Skeletal muscle satellite cell (primary cell): ENCODE data around the gene KRTAP6-3. TPM values are rescaled to one million over a fixed set of nuclear protein-coding genes. Genes with fewer than 3 reads are reported as not detected.

Experiments used
- H3K27me3 ChIP-seq: 2 replicates; pipeline ENCODE4 v1.7.0; 2013; ENCODE audit warnings: low read length; ENCODE audit not compliant: control insufficient read depth, insufficient read depth
- H3K36me3 ChIP-seq: 2 replicates; pipeline ENCODE4 v1.7.0; 2013; ENCODE audit warnings: mild to moderate bottlenecking, control low read depth, low read length; ENCODE audit not compliant: insufficient read depth
- H3K4me1 ChIP-seq: 2 replicates; pipeline ENCODE4 v1.7.0; 2013; ENCODE audit warnings: low read length; ENCODE audit not compliant: control insufficient read depth, insufficient read depth
- H3K4me2 ChIP-seq: 2 replicates; pipeline ENCODE4 v1.7.0; 2013; ENCODE audit warnings: mild to moderate bottlenecking, low read length
- H3K4me3 ChIP-seq: 2 replicates; pipeline ENCODE4 v1.7.0; 2013; ENCODE audit warnings: low read length
- H3K9ac ChIP-seq: 2 replicates; pipeline ENCODE4 v1.7.0; 2013; ENCODE audit warnings: mild to moderate bottlenecking, low read depth, low read length, moderate library complexity
- H3K9me3 ChIP-seq: replicated peaks from 2 replicates; pipeline ENCODE4 v1.7.0; 2013; ENCODE audit warnings: mild to moderate bottlenecking, control low read depth, low read length
- total RNA-seq: library from RNA; depleted of rRNA; stranded (reverse); fragments of >200 nt; gene quantifications from 2 replicates; pipeline ENCODE4 v1.2.3, GENCODE V29; 2012; rRNA removed

Gene KRTAP6-3, protein sequence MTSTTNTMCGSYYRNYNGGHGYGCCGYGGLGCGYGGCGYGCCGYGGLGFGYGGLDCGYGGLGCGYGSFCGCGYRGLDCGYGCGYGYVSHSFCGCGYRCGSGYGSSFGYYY
- not detected in 2 replicates for total RNA-seq

DNA sequence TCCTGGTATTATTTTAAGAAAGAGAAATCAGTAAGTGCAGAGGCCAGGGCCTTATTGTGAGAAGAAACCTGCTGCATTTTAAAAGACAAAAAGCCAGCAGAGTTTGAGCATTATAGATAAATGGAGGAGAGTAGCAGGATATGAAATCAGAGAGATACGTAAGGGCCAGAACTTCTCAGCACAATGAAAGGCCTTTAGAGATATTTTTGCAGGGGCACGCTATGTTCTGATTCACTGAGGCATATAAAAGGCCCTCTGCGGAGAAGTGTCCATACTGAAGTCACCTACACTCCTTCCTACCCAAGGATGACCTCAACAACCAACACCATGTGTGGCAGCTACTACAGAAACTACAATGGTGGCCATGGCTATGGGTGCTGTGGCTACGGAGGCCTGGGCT is at the start of gene KRTAP6-3:
Gene KRTAP6-3, plus strand, starts transcription at position 301 of the 400 bp plus-strand sequence. Its CDS starts 6 bp downstream, at position 307.
- no peak within 1 kb of the TSS for H3K4me3 ChIP-seq
- no peak within 1 kb of the TSS for H3K9ac ChIP-seq
- no peaks in the 10 kb centered on the region for H3K4me1 ChIP-seq
- no peak within 1 kb of the TSS for H3K4me2 ChIP-seq
- no peaks in the 10 kb centered on the region for H3K27me3 ChIP-seq
- H3K9me3 ChIP-seq = peaks cover 13% of the 10 kb centered on the region
- no peaks in the 10 kb centered on the region for H3K36me3 ChIP-seq

DNA sequence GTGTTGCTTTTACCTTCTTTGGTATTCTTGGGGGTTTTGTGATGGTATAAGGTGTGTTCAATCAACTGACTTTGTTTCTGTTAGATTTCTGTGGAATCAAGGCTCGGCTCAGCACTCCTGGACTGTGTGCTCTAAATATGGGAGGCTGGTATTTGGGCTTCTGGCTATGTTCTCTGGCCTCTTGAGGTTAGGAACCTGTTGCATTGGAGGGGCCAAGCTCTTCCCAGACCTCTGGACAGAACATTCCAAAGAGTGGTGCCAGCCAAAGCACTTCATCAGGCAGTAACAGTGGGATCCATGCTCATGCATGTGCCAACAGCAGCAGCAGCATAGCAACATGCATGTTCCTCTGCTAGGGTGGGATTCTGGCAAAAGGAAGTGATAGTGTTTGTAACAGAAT is 39.5 kb upstream of the KRTAP6-3 start:
- Histone ChIP-seq H3K9ac (no peak overlapping the region), H3K4me2 (no peak overlapping the region), H3K4me3 (no peak overlapping the region), H3K36me3 (no peaks in the 10 kb centered on the region), H3K9me3 (no peaks in the 10 kb centered on the region), H3K4me1 (no peaks in the 10 kb centered on the region), H3K27me3 (no peaks in the 10 kb centered on the region)

DNA sequence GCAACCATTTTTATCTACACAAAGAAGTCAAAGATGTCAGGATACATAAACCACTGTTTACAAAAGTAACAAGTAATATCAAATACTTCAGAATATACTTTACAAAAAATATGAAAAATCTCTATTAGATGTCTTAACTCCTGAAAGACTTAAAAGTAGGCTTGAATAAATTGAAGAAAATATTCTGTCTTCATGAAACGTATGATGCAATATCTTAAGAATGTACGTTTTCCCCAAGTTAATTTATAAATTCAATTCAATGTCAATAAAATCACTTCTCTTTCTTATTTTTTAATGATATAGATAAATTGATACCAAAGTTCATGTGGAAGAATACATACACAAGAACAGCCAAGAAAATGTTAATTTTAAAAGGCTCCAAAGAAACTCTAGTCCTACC is 37.1 kb upstream of the KRTAP6-3 start:
- Histone ChIP-seq H3K4me3 (no peak overlapping the region), H3K36me3 (no peaks in the 10 kb centered on the region), H3K4me2 (no peak overlapping the region), H3K4me1 (no peaks in the 10 kb centered on the region), H3K27me3 (no peaks in the 10 kb centered on the region), H3K9me3 (peaks cover 5% of the 10 kb centered on the region), H3K9ac (no peak overlapping the region)

DNA sequence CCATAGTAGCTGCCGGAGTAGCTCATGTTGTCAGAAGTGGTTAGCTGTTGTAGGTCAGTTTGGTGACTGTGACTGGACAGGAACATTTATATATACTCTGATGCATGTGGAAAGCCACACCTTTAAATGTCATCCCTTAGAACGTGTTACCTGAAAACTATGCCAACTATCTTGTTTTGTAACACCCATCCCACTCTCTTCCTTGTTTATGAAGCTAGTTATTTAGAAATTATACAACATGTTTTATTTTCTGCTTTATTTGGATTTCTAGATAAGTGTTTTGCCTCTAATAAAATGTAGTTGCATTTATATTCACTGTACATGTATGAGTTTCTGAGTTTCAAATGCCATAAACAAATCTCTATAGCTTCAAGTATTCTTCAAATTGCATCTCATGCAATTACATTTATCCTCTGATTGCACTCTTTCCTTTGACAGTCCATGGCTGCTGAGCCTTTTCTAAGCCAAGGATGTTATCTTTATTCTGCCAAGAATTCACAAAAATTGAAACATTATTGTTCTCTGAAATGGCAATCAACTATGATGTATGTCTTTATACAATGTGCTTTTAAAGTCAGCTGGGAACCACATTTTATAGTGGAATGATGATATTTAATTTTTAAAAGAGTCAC is 30.9 kb upstream of the KRTAP6-3 start, which contains the start of gene KRTAP19-7:
Gene KRTAP19-7, minus strand, starts transcription at position 51 of the 632 bp plus-strand sequence. Its CDS starts 25 bp downstream, at position 26.
- no peak within 1 kb of the TSS for H3K4me3 ChIP-seq
- H3K4me2 ChIP-seq = no peak within 1 kb of the TSS
- no peaks in the 10 kb centered on the region for H3K36me3 ChIP-seq
- no peak within 1 kb of the TSS for H3K9ac ChIP-seq
- peaks cover 8% of the 10 kb centered on the region for H3K9me3 ChIP-seq
- no peaks in the 10 kb centered on the region for H3K27me3 ChIP-seq
- H3K4me1 ChIP-seq = no peaks in the 10 kb centered on the region

DNA sequence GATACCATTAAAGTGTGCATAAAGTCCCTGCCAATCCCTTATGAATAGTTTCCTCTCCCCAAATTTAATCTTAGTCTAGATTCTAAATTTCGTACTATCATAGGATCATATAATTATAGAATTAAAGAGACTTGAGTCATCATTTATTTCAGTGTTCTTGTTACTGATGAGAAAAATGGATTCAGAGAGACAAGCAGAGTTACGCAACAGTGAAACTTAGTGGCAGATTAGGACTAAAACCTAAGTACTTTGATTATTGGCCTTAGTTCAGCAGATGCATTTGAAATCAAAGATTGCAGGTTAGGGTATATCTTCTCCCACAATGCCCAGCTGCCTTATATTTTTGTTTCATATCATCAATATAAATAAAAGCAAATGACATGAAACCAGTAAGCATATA is 30.3 kb upstream of the KRTAP6-3 start:
- no peak overlapping the region for H3K4me3 ChIP-seq
- no peak overlapping the region for H3K9ac ChIP-seq
- H3K4me1 ChIP-seq = no peaks in the 10 kb centered on the region
- H3K27me3 ChIP-seq = no peaks in the 10 kb centered on the region
- H3K36me3 ChIP-seq = no peaks in the 10 kb centered on the region
- no peak overlapping the region for H3K4me2 ChIP-seq
- peaks cover 8% of the 10 kb centered on the region for H3K9me3 ChIP-seq

DNA sequence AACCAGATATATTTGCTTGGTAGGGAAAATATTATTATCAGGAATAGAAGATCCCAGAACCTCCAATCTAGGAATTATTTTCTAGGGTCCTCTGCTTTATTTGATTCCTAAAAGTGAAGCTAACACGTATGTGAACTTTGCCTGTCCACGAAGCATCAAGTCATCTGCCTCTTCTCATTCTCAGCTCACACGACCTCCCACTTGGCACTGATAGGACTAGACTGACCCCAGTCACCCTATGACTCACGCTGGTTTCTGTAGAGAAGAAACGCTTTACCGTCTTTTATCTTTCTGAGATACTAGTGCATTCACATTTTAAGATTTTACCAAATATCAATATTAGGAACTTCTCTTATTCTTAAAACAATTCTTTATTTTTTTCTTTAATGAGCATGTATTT is 29.2 kb upstream of the KRTAP6-3 start:
- no peak overlapping the region for H3K4me3 ChIP-seq
- no peaks in the 10 kb centered on the region for H3K36me3 ChIP-seq
- peaks cover 8% of the 10 kb centered on the region for H3K9me3 ChIP-seq
- H3K4me1 ChIP-seq = no peaks in the 10 kb centered on the region
- H3K9ac ChIP-seq = no peak overlapping the region
- H3K4me2 ChIP-seq = no peak overlapping the region
- no peaks in the 10 kb centered on the region for H3K27me3 ChIP-seq

DNA sequence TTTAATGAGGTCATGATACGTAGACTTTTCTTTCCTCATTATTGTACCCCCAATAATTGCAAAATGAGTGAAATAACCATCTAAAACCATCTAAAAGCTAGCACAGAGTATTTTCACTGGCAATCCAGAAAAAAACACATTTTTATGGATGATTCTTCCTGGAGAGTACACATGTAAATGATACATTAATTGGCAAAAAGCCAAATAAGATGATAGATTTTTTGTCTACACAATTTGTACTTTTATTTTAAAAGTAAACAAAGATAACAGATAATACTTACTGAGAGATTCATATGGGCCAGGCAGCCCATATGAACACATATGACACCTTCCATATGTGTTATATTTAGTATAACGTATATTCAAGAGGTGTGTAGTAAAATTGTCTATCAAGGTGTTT is 28.6 kb upstream of the KRTAP6-3 start:
- Histone ChIP-seq H3K4me1 (no peaks in the 10 kb centered on the region), H3K9me3 (peaks cover 9% of the 10 kb centered on the region), H3K4me2 (no peak overlapping the region), H3K4me3 (no peak overlapping the region), H3K27me3 (no peaks in the 10 kb centered on the region), H3K36me3 (no peaks in the 10 kb centered on the region), H3K9ac (no peak overlapping the region)

DNA sequence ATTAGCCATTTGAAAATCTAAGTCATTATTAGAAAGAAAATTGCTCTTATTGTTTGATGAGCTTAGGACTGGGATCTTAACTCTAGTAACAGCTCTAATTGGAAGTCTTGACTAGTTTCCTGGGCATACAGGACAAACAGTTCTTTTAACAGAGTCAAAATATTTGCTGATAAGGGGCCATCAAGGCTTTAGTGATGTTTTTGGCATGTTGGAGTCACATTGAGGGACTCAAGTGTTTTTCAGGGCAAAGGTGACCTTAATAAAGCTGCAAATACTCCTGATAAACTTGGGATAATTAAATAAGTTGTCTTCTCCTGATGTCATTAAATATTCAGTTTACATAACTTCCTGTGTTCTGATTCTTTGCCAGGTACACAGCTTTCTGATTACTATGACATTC is 24.6 kb upstream of the KRTAP6-3 start:
- Histone ChIP-seq H3K36me3 (no peaks in the 10 kb centered on the region), H3K27me3 (no peaks in the 10 kb centered on the region), H3K9ac (no peak overlapping the region), H3K9me3 (peaks cover 16% of the 10 kb centered on the region), H3K4me3 (no peak overlapping the region), H3K4me2 (no peak overlapping the region), H3K4me1 (no peaks in the 10 kb centered on the region)

DNA sequence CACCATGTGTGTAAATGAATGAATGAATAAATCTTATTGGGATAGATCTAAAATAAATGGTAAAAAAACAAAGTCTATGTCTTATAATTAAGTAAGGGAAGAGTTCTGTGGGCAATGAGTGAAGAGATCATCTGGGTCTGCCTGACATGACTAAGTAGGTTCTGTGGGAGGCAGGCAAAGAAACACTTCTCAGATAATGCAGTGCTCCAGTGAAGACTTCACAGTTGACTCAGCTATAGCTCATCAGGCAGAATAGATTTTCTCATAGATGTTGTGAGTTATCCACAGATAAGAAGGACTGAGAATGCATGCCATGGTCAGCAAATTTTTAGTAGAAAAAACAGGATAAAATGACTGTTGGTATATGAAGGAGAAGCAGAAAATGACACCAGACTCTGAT is 14.5 kb upstream of the KRTAP6-3 start:
- H3K9me3 ChIP-seq = peaks cover 4% of the 10 kb centered on the region
- no peaks in the 10 kb centered on the region for H3K4me1 ChIP-seq
- no peak overlapping the region for H3K4me2 ChIP-seq
- H3K9ac ChIP-seq = no peak overlapping the region
- no peaks in the 10 kb centered on the region for H3K27me3 ChIP-seq
- no peak overlapping the region for H3K4me3 ChIP-seq
- no peaks in the 10 kb centered on the region for H3K36me3 ChIP-seq

DNA sequence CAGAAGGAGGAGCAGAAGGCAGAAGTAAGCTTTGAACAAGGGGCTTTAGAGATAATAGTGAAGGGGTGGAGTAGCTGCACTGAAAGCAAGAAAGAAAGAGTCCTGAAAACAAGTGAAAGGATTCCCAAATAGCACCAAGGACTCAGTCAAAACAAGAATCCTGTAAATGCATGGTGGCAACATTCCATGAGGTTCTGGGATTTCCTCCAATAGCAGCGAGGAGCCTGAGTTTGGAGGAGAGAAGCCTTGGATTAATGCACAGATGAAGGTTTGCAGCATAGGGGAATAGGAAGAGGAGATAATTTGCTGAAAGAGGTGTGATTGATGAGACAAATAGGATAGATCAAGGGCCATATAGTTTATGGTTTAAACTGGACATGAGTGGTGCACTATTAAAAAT is 12.9 kb upstream of the KRTAP6-3 start:
- no peaks in the 10 kb centered on the region for H3K27me3 ChIP-seq
- H3K4me2 ChIP-seq = no peak overlapping the region
- peaks cover 6% of the 10 kb centered on the region for H3K9me3 ChIP-seq
- no peaks in the 10 kb centered on the region for H3K4me1 ChIP-seq
- H3K36me3 ChIP-seq = no peaks in the 10 kb centered on the region
- no peak overlapping the region for H3K4me3 ChIP-seq
- H3K9ac ChIP-seq = no peak overlapping the region

DNA sequence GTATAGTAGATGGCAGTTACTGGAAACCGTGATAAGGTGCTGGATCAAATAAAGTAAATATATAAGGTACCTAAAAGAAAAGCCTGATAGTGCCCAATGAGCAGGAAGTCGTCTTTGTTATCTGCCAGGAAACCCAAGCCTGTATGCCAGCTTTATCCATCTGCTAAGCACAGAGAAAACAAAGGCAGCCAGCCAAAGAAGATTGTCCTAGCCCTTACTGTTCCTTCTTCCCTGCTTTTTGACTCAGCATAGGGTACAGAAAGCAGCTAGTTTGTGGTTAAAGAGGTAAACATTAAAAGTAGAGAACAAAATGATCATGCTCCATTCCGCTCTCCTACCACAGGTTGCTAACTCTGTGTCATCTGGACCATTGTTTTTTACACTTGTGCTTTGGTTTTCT is 12.1 kb upstream of the KRTAP6-3 start:
- Histone ChIP-seq H3K9me3 (peaks cover 11% of the 10 kb centered on the region), H3K27me3 (no peaks in the 10 kb centered on the region), H3K4me3 (no peak overlapping the region), H3K4me1 (no peaks in the 10 kb centered on the region), H3K36me3 (no peaks in the 10 kb centered on the region), H3K4me2 (no peak overlapping the region), H3K9ac (no peak overlapping the region)

DNA sequence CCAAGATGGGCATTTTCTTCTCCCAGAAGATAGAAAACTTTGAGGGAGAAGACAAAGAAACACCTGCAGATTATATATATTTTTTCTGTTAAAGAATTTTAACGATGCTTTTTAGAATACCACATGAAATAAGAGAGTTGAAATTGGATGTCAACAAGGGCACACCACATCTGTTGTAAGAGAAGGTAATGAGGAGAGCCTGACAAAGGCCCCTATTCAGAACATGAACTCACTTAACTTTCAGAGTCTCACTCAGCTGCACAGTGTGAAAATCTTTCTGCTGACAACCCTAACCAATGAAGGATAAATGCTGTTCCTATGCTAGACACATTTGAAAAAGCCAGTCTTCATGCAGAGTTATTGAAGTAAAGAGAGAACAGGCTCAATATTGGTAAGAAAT is 9.4 kb upstream of the KRTAP6-3 start:
- H3K36me3 ChIP-seq = no peaks in the 10 kb centered on the region
- H3K4me1 ChIP-seq = no peaks in the 10 kb centered on the region
- no peak overlapping the region for H3K4me2 ChIP-seq
- peaks cover 11% of the 10 kb centered on the region for H3K9me3 ChIP-seq
- H3K4me3 ChIP-seq = no peak overlapping the region
- no peaks in the 10 kb centered on the region for H3K27me3 ChIP-seq
- H3K9ac ChIP-seq = no peak overlapping the region
